NCI-H82 treated with DMSO at 0.1 percent for 48 hours (cell line): ENCODE data around the gene VSTM2L.

Experiments
- DNase-seq: peaks from one replicate; lab custom pipeline; 2025; ENCODE audit not compliant: unreplicated experiment; lab: John Stamatoyannopoulos, UW

VSTM2L gene

GRCh38 chr20:37917461-37917860 is 14.5 kb downstream of the VSTM2L start:
- DNase-seq, result no peak

- no peak for DNase-seq
Observed at GRCh38 chr20:37918035-37918434, 15.1 kb downstream of the VSTM2L start.

GRCh38 chr20:37919389-37920040 is 16.6 kb downstream of the VSTM2L start:
- peak; percentile 44 for DNase-seq

GRCh38 chr20:37920270-37920669 is 17.3 kb downstream of the VSTM2L start:
- no peak for DNase-seq

GRCh38 chr20:37920679-37921322 is 17.9 kb downstream of the VSTM2L start:
- DNase-seq, result no peak

GRCh38 chr20:37921341-37921929 is 18.5 kb downstream of the VSTM2L start:
- DNase-seq, result no peak

GRCh38 chr20:37922016-37922415 is 19.1 kb downstream of the VSTM2L start:
- DNase-seq, result no peak

GRCh38 chr20:37925265-37926165 is 22.6 kb downstream of the VSTM2L start:
- DNase-seq, result no peak

- DNase-seq, result no peak
Observed at GRCh38 chr20:37926612-37927011, 23.7 kb downstream of the VSTM2L start.

GRCh38 chr20:37927410-37928095 is 24.6 kb downstream of the VSTM2L start:
- no peak for DNase-seq

GRCh38 chr20:37928996-37929682 is 26.2 kb downstream of the VSTM2L start:
- no peak for DNase-seq

- no peak for DNase-seq
Observed at GRCh38 chr20:37929683-37930014, 26.7 kb downstream of the VSTM2L start.

GRCh38 chr20:37931153-37931922 is 28.4 kb downstream of the VSTM2L start:
- no peak for DNase-seq

- no peak for DNase-seq
Observed at GRCh38 chr20:37932074-37932473, 29.1 kb downstream of the VSTM2L start.

- no peak for DNase-seq
Observed at GRCh38 chr20:37932919-37933318, 30.0 kb downstream of the VSTM2L start.

GRCh38 chr20:37933786-37934633 is 31.1 kb downstream of the VSTM2L start:
- no peak for DNase-seq

GRCh38 chr20:37934634-37935375 is 31.9 kb downstream of the VSTM2L start:
- peak; percentile 85 for DNase-seq

- peak; percentile 62 for DNase-seq
Observed at GRCh38 chr20:37935435-37935834, 32.5 kb downstream of the VSTM2L start.
